Sigmoid colon (tissue), 7 donors: ENCODE results near the gene TRPV5. TPM values are rescaled to one million over a fixed set of nuclear protein-coding genes. Genes with fewer than 3 reads are reported as not detected.

Experiments
- DNase-seq: peaks from one replicate; pipeline ENCODE4 v3.0.0-alpha.2; 2019
- H3K27ac ChIP-seq, 4 donors: fragments of 200-600 bp; sonication (generic); one replicate each; pipeline ENCODE4 v1.5.1; 2016 to 2019; ENCODE audit warnings: mild to moderate bottlenecking in 1 of 4
- H3K27me3 ChIP-seq, 3 donors: fragments of 200-600 bp; sonication (generic); one replicate each; pipeline ENCODE4 v1.5.1; 2019; ENCODE audit warnings: mild to moderate bottlenecking in 1 of 3
- H3K36me3 ChIP-seq, 4 donors: fragments of 200-600 bp; sonication (generic); one replicate each; pipeline ENCODE4 v1.5.1; 2016 to 2019
- H3K4me1 ChIP-seq, 4 donors: fragments of 200-600 bp; sonication (generic); one replicate each; pipeline ENCODE4 v1.5.1; 2017 to 2019
- H3K4me3 ChIP-seq, 4 donors: fragments of 200-600 bp; sonication (generic); one replicate each; pipeline ENCODE4 v1.5.1; 2017 to 2019; ENCODE audit warnings: mild to moderate bottlenecking in 2 of 4, moderate library complexity in 1 of 4
- H3K9me3 ChIP-seq, 4 donors: fragments of 200-600 bp in 3 of 4; sonication (generic) in 3 of 4; one replicate each; pipeline versions ENCODE4 v1.5.1 to v1.6.1; 2013 to 2019
- EP300 ChIP-seq, 4 donors: sonication (generic); formaldehyde crosslinking; IDR thresholded peaks; one replicate each; pipeline ENCODE4 v1.6.1; 2017; ENCODE audit warnings: antibody characterized with exemption in 4 of 4
- POLR2A ChIP-seq, 2 donors: fragments of 450-650 bp; IDR thresholded peaks; one replicate each; pipeline ENCODE4 v1.6.1; 2016; ENCODE audit warnings: antibody characterized with exemption in 2 of 2, mild to moderate bottlenecking in 2 of 2, moderate library complexity in 2 of 2
- POLR2AphosphoS5 ChIP-seq, 4 donors: sonication (generic); formaldehyde crosslinking; IDR thresholded peaks; one replicate each; pipeline ENCODE4 v1.6.1; 2017; ENCODE audit warnings: antibody characterized with exemption in 4 of 4
- WGBS, 2 donors: extraction: QIAGEN DNeasy Blood & Tissue Kit; methylation state at CpG; one replicate each; pipeline ENCODE4 v1.1.7; 2013; 5-methylcytosine and 5-hydroxymethylcytosine counted together
- intact Hi-C: fragments of 100-400 bp; cut with DNase I; formaldehyde crosslinking; loops from one replicate; pipeline ENCODE4 v1.15.1; 2023
- polyA plus RNA-seq, 3 donors: library from polyadenylated mRNA; stranded (reverse); fragments of 200-250 nt; gene quantifications; one replicate each; pipeline ENCODE4 v1.2.3, GENCODE V29; 2013
- total RNA-seq, 4 donors: library from RNA; depleted of rRNA; stranded (reverse); fragments of >200 nt; gene quantifications; one replicate each; pipeline ENCODE4 v1.1.0, GENCODE V29; 2016
- TF ChIP-seq, protein P1 (sequence below), 4 experiments: fragments of 450-650 bp in 3 of 4; fragments of 200-600 bp in 1 of 4; IDR thresholded peaks; one replicate each; pipeline ENCODE4 v1.5.1; 2016 to 2019; ENCODE audit warnings: antibody characterized with exemption in 4 of 4, mild to moderate bottlenecking in 3 of 4, moderate library complexity in 2 of 4
- donor health status: healthy with polysubstance abuse.
- donor health status: Bipolar disorder and iron deficiency.
- donor health status: healthy.

Gene TRPV5
- total and polyA plus RNA-seq, 7 donors = 0.03 TPM; not detected in 6

GRCh38 chr7:142865766-142866165, 67.8 kb downstream of the TRPV5 start:
- TF ChIP-seq, protein P1, sequence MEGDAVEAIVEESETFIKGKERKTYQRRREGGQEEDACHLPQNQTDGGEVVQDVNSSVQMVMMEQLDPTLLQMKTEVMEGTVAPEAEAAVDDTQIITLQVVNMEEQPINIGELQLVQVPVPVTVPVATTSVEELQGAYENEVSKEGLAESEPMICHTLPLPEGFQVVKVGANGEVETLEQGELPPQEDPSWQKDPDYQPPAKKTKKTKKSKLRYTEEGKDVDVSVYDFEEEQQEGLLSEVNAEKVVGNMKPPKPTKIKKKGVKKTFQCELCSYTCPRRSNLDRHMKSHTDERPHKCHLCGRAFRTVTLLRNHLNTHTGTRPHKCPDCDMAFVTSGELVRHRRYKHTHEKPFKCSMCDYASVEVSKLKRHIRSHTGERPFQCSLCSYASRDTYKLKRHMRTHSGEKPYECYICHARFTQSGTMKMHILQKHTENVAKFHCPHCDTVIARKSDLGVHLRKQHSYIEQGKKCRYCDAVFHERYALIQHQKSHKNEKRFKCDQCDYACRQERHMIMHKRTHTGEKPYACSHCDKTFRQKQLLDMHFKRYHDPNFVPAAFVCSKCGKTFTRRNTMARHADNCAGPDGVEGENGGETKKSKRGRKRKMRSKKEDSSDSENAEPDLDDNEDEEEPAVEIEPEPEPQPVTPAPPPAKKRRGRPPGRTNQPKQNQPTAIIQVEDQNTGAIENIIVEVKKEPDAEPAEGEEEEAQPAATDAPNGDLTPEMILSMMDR (IDR thresholded peaks at IDR 0.05) = no peak
- TF ChIP-seq POLR2A (IDR thresholded peaks at IDR 0.05) (no peak), POLR2AphosphoS5 (IDR thresholded peaks at IDR 0.05) (no peak), EP300 (IDR thresholded peaks at IDR 0.05) (no peak)
- Histone ChIP-seq H3K27me3 (no peaks in the 10 kb centered on the region), H3K36me3 (no peaks in the 10 kb centered on the region), H3K9me3 (no peaks in the 10 kb centered on the region), H3K4me1 (no peaks in the 10 kb centered on the region), H3K4me3 (no peak overlapping the region), H3K27ac (no peak overlapping the region)
- WGBS, 2 donors = 57 to 59% methylated on average over 13 of the region's 13 CpGs
- no peak for DNase-seq
- intact Hi-C loops = loop anchor here (1.0 kb wide), 1 partner anchor 11 kb away; no protein-coding TSS in a partner anchor

DNA sequence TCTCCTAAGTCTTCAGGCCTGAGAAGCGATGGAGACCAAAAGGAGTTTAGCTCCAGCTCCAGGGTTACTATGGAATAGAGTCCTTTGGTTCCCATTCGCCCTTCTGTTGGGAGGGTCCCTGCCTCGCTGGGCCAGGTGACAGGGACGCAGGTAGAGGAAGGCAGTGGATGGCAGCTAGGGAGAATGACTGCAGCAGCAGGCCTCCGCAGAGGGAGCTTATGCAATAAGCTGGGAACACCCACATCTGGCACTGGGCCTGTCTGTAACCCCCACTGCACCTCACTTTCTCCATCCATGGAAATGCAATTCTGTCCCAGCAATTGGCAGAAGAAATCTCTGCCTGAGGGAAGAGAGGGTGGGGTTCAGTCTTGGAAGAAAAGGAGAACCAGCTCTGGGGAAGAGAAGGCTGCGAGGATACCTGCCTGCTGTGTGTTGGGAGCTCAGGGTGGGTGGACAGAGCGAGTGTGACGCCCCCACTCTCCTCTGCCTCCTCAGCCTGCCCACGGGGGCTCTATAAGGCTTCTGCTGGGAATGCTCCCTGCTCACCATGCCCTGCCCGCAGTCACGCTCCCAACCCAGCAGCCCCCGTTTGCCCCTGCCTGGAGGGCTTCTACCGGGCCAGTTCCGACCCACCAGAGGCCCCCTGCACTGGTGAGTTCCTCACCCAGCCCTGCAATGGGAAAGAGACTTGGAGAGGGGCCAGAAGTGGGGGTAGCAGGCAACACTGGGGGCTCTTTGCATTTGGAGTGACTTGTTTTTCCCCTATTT, 68.4 kb downstream of the TRPV5 start:
- no peaks in the 10 kb centered on the region for H3K36me3 ChIP-seq
- peaks cover 0 to 5% (median 4%) of the 10 kb centered on the region in 4 donors for H3K4me1 ChIP-seq
- DNase-seq = no peak
- TF ChIP-seq EP300 (IDR thresholded peaks at IDR 0.05) (no peak), POLR2A (IDR thresholded peaks at IDR 0.05) (no peak), POLR2AphosphoS5 (IDR thresholded peaks at IDR 0.05) (no peak)
- TF ChIP-seq, protein P1 (IDR thresholded peaks at IDR 0.05) = no peak
- intact Hi-C loops = no loop called here
- 77 to 81% methylated on average over 14 of the region's 14 CpGs for WGBS, 2 donors
- no peak overlapping the region for H3K27ac ChIP-seq
- no peaks in the 10 kb centered on the region for H3K27me3 ChIP-seq
- H3K4me3 ChIP-seq = no peak overlapping the region
- no peaks in the 10 kb centered on the region for H3K9me3 ChIP-seq

DNA sequence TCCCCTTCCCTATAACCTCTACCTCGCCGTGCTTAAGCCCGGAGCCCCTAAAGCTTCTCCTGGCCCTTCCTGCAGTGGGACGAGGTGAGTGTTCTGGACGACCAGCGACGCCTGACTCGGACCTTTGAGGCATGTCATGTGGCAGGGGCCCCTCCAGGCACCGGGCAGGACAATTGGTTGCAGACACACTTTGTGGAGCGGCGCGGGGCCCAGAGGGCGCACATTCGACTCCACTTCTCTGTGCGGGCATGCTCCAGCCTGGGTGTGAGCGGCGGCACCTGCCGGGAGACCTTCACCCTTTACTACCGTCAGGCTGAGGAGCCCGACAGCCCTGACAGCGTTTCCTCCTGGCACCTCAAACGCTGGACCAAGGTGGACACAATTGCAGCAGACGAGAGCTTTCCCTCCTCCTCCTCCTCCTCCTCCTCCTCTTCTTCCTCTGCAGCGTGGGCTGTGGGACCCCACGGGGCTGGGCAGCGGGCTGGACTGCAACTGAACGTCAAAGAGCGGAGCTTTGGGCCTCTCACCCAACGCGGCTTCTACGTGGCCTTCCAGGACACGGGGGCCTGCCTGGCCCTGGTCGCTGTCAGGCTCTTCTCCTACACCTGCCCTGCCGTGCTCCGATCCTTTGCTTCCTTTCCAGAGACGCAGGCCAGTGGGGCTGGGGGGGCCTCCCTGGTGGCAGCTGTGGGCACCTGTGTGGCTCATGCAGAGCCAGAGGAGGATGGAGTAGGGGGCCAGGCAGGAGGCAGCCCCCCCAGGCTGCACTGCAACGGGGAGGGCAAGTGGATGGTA, 69.5 kb downstream of the TRPV5 start:
- no peak overlapping the region for H3K27ac ChIP-seq
- H3K9me3 ChIP-seq = no peaks in the 10 kb centered on the region
- H3K4me3 ChIP-seq = no peak overlapping the region
- intact Hi-C loops = no loop called here
- DNase-seq = no peak
- no peaks in the 10 kb centered on the region for H3K27me3 ChIP-seq
- H3K36me3 ChIP-seq = no peaks in the 10 kb centered on the region
- WGBS, 2 donors = 89 to 92% methylated on average over 37 of the region's 37 CpGs
- peaks cover 0 to 16% (median 12%) of the 10 kb centered on the region in 4 donors for H3K4me1 ChIP-seq
- TF ChIP-seq, protein P1 (IDR thresholded peaks at IDR 0.05) = no peak
- TF ChIP-seq POLR2A (IDR thresholded peaks at IDR 0.05) (no peak), POLR2AphosphoS5 (IDR thresholded peaks at IDR 0.05) (no peak), EP300 (IDR thresholded peaks at IDR 0.05) (no peak)

DNA sequence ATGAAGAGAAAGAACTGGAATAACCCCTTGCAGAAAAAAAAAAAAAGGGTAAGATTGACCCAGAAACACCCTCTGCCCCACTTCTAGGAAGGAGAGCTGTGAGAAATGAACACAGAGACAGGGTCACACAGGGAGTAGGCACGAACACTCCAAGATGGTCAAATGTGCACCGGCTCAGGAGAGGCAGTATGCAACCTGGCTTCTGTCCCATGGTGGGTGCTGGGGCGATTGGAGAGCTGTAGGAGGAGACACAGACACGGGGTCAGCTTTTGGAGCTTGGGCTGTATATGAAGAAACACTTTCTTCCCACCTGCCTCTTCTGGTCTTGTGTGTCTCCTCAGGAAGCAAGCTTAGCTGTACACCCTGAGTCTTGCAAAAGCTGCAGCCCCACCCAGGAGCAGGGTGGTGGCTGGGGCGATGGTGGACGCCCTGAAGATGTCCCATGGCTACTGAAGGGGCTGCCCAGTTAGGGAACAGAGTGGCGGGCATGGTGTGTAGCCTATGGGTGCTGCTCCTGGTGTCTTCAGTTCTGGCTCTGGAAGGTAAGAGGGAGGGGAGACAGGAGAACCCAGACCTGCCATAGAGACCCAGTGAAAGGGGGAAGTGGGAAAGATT, 70.7 kb downstream of the TRPV5 start:
- Histone ChIP-seq H3K4me1 (peaks cover 0 to 19% (median 12%) of the 10 kb centered on the region in 4 donors), H3K36me3 (no peaks in the 10 kb centered on the region), H3K4me3 (no peak overlapping the region), H3K27ac (no peak overlapping the region), H3K9me3 (no peaks in the 10 kb centered on the region), H3K27me3 (no peaks in the 10 kb centered on the region)
- TF ChIP-seq, protein P1 (IDR thresholded peaks at IDR 0.05) = no peak
- TF ChIP-seq POLR2A (IDR thresholded peaks at IDR 0.05) (no peak), POLR2AphosphoS5 (IDR thresholded peaks at IDR 0.05) (no peak), EP300 (IDR thresholded peaks at IDR 0.05) (no peak)
- intact Hi-C loops = no loop called here
- WGBS, 2 donors = 80 to 88% methylated on average over 7 of the region's 7 CpGs
- DNase-seq = no peak
